GM19455 (cell line): ENCODE results near the gene PDSS2.

Experiments
- ATAC-seq: cut with Tn5 transposase; IDR thresholded peaks from one replicate; pipeline ENCODE4 v1.9.1; 2021; ENCODE audit not compliant: unreplicated experiment

PDSS2 gene

DNA sequence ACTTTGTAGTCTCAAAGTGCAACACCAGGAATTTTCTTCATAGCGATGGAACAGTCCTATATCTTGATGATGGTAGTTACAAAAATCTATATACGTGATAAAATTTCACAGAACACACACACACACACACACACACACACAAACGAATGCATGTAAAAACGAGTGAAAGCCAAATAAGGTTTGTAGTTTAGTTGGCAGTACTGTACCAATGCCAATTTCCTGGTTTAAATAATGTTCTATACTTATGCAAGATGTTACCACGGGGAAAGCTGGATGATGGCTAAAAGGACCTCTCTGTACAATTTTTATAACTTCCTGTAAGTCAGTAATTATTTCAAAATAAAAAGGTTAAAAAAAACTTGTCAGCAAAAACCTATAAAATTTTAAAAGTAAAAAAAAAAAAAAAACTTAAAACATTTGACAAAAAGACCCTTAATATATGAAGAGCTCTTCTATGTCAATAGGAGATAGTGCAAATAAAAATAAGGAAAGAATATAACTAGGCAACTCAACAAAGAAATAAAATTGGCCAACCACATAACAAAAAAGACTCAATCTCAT, 37.6 kb downstream of the PDSS2 start:
- no peak for ATAC-seq

DNA sequence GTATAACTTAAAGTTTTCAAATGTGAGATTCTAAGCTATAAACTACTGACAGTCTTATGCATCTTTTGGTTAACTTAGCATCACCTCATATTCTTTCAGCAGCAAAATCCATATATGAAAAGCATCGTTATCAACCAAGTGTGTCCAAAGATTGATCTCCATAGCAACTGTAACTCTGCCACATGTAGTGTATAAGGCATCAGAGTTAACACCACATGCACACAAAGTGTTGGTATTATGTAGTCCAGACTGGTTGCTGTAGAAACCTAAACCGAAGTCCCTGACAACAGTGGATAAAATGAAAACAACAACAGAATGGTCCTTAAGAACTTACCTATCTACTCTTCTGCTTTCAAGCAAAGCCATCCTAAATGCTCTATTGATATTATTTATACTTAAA, 39.6 kb downstream of the PDSS2 start:
- ATAC-seq: no peak

DNA sequence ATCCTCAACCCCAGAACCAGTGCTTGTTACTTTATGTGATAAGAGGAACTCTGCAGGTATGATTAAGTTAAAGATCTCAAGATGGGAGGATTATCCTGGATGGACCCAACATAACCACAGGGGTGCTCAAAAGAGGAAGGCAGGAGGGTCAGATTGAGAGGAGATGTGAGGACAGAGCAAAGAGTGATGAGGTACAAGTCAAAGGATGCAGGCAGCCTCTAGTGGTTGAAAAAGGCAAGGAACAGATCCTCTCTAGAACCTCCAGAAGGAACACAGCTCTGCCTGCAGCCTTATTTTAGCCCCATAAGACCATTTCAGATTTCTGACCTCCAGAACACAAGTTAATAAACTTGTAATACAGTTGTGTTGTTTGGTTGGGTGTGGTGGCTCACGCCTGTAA, 41.2 kb downstream of the PDSS2 start:
- no peak for ATAC-seq

DNA sequence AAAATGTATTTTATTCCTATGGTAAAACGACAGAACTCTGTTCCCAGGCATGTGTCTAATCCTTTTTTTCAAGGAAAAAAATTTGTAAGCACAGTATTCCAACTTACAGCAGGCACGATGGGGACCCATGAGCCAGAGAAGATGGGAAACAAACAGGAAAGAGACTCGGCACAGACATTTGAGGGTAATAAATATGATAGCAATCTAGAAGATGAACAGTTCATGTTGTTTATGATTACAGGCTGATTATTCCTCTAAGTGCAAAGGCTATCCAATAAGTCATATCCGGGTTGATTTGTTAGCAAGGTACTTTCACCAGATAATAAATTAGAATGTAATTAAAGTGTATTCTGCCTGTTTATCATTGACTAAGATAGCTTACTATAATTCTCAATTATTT, 43.2 kb downstream of the PDSS2 start:
- no peak for ATAC-seq

DNA sequence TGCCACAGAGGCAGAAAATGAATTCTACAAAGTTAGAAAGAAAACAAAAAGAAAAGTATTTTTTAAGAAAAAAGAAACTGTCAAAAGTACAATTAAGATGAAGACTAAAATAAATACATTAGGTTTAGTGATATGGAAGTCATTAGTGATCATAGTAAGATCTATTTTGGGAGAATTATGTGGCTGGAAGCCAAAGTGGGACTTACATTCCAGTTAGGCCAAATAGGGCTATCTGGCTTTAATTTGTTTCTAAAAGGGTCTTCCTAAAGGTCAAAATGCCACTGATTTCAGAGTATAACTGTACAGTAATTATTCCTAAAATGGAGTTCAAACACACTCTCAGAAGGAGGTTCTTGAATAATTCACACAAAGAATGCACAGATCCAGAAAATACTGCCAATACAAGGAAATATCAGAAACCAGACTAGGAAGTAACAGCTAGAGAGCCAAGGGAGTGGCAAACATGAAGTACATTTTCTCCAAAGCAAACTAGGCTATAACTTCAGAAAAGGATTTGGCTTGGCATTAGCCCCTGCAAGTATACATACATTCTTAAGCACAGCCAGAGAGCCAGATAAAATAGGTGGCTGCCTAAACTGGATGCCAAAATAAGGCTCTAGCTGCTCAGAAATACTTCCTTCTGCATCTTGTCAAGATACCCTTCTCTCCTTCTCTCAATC, 45.3 kb downstream of the PDSS2 start:
- no peak for ATAC-seq

DNA sequence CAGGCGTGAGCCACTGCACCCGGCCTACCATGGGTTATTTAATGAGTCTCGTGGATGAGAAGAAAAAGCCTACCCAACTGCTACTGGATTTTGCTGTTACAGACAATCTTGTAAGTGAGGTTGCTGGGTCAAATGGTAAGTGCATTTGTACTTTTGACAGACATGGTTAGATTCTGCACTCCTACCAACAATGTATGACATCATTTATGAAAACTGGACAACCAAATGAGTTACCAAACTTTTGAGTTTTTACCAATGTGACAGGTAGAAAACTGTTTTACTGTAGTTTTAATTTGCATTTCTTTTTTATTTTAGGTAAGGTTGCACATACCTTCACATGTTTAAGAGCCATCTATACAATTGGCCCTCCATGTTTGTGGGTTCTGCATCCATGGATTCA, 48.2 kb downstream of the PDSS2 start:
- no peak for ATAC-seq

DNA sequence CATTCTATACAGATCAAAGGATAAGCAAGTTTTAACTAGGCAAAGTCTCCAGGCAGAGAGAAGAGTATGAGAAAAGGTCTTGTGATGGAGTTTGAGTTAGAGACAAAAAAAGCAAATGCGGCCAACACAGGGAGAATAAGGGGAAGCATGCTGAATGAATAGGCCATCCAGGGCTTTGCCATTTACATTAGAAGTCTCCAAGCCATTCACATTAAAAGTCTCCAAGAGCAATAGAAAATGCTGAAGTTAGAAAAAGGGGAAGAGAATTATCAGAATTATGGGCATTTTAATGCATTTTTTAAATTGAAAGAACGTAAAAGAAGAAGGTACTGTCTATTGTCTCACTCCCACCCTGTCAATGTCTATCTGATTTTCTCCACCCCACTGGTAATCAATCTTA, 49.4 kb downstream of the PDSS2 start:
- ATAC-seq: no peak

DNA sequence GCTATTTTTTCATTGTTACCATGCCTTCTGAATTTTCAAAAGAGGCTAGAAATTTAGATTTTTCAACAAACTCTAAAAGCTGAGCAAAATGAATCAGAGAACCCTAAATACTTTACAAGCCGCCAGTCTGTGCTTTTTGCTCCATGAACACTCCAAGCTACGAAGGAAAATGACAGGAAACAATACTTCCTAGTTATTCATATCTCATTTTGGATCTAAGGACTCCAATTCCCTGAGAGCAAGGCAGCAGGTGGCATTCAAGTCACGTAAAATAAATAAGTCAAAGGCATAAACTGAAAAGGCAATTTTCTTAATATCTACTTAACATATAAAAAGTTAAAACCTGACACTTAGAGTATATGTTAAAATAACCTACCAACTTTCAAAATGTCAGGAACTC, 50.6 kb downstream of the PDSS2 start:
- no peak for ATAC-seq

DNA sequence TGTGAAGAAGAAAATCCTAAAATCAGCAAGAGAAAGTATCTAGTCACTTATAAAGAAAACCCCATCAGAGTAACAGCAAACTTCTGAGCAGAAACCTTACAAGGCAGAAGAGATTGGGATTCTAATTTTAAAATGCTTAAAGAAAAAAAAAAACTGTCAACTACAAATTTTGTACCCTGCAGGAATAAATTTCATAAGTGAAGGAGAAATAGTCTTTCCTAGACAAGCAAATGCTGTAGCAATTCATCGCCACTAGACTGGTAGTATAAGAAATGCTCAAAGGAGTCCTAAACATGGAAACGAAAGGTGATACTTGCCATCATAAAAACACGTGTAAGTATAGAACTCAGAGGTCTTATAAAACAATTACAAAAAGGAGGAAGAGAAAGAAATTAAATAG, 54.4 kb downstream of the PDSS2 start:
- no peak for ATAC-seq

DNA sequence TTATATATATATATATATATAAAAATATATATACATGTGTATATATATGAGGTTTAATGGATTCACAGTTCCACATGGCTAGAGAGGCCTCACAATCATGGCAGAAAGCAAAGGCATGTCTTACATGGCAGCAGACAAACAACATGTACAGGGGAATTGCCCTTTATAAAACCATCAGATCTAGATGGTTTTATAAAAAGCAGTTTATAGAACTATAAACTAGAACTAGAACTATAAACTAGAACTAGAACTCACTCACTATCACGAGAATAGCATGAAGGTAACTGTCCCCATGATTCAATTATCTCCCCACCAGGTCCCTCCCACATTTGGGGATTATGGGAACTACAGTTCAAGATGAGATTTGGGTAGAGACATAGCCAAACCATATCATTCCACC, 56.8 kb downstream of the PDSS2 start:
- ATAC-seq: no peak

DNA sequence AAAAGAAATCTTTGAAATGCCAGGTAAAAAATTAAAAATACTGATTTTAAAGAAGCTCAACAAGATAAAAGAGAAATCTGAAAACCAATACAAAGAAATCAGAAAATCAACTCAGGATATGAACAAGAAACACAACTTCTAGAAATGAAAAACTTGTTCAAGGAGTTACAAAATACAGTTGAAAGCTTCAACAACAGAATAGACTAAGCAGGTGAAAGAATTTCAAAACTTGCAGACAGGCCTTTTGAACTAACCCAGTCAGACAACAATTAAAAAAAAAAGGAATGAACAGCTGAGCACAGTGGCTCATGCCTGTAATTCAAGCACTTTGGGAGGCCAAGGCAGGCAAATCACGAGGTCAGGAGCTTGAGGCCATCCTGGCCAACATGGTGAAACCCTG, 57.8 kb downstream of the PDSS2 start:
- no peak for ATAC-seq

DNA sequence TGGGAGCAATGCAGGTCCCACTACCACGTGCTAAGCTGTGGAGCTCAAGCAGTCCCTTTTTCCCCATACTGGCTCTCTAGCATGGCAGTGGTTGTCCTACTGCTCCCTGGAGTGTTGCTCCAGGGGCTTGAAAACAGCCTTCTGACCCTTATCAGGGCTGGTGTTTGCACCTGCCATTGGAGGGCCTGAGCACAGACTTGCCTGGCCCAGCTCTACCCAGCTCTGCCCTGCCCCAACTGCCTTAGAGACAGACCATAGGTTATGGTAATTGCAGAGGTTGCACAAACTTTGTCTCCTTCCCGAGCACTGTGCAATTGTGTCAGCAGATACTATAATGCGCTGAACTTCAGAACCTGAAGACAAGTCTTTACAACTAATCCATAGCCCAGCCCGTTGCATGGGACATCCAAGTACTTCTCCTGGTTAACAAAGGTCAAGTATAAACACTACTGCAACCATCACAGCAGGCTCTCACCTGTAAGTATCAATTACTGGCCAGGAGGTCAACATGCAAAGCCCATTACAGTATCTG, 58.7 kb downstream of the PDSS2 start:
- no peak for ATAC-seq

DNA sequence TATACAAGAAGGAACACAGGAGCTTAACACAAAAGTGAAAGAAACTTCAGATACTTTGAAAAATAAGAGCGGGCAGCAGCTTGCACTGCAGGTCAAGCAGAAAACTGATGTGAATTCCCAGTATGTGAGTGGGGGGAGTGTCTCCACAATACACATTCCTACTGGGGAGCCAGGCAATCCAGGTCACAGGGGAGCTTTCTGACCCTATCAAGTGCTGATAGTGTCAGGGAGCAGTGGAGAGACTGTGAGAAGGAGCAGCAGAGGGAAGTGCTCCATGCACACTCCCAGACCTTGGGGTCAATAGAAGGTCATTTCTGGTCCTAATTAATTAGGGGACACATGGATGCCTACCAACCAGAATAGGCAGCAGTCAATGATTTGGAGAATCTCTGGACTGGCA, 59.4 kb downstream of the PDSS2 start:
- ATAC-seq: no peak

DNA sequence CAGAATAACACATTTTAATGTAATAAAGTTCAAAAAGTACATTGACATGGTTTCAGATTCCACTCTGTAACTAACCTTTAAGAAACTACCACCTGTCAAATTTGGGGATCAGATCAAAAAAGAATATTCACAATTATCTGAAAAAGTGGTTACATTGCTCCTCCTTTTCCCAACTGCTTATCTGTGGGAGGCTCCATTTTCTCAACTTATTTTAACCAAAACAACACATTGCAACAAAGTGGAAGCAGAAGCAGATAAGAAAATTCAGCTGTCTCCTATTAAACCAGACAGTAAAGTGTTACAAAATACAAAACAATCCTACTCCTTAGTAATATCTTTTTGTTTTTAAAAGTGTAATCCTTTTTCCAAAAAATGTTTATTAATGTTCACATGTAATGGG, 61.4 kb downstream of the PDSS2 start:
- no peak for ATAC-seq

DNA sequence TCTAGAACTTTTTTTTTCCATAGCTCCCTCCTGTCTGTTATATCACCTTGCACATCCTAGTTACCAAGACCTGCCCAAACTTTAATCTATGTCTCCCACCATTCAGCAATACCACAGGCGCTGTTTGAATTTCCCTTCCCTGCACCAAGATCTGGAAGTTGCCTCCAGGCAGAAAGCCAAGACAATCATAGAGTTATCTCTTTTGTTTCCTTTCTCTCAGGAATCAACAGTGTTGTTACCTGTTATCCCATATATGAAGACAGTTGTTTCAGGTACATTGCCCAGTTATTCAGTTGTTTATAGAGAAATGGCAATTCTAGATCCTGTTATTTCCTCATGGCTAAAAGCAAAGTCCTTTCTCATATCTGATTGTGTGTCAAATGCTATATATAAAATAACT, 63.2 kb downstream of the PDSS2 start:
- no peak for ATAC-seq

DNA sequence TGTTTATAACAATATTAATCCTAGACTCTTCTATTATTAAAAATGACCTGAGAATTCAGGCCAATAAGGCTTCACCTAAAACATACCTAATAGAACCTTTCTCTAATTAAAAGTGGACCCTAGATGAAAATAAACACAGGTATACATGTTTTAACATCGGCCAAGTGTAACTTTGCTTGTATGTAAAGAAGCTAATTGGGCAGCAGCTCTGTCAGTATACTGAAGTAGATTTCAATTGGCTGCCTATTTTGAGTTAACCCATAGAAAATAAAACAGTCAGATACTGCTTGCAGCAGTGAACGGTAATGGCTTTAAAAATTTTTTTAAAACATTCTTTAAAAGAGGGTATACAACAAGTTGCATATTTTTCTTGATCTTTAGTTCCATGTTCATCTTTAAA, 67.3 kb downstream of the PDSS2 start:
- ATAC-seq: no peak

DNA sequence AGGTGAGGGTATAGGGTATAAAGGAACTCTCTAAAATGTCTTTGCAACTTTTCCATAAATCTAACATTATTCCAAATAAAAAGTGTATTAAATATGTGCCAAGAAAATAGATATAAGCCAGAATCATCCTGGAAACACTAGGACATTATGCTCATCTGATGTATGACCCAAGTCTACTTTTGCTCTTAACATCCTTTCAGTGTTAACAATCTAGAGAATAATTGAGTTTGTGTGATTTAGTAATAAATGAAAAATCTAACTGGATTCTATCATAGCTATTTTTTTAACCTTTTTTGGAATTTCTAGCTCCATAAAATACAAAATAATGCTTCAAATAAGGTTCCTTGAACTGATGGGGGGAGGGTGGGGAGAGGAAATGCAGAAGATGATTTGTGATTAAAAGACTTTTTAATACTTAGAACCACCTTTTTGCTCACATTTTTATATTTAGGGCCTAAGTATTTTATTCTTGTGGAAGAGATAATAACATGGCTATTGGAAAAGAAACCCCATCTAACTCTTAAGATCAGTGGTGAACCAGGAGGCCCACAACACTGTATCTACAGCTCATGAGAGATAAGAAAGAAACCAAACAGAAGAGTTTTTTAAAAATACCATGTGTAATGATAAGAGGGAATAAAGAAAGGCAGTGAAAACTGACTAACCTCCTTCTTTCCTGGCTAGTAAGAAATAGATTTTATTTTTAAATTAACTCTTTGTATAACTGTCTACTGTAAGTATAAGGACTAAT, 68.5 kb downstream of the PDSS2 start:
- ATAC-seq: no peak

DNA sequence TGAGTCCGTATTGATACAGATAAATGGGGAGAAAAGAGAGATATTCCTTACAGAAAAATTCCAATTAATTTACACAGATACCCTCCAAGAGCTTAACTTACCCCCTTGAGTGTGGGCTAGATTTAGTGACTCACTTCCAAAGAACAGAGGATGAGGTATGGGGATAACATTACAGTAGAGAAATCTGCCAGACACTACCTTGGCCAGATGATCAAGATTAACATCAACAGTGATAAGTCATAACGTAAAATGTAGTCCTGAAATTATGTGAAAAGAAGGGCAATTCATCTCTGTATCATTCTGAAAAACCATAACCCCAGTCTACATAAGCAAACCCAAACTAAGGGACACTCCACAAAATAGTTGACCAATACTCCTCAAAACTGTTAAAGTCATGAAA, 69.3 kb downstream of the PDSS2 start:
- ATAC-seq: no peak

DNA sequence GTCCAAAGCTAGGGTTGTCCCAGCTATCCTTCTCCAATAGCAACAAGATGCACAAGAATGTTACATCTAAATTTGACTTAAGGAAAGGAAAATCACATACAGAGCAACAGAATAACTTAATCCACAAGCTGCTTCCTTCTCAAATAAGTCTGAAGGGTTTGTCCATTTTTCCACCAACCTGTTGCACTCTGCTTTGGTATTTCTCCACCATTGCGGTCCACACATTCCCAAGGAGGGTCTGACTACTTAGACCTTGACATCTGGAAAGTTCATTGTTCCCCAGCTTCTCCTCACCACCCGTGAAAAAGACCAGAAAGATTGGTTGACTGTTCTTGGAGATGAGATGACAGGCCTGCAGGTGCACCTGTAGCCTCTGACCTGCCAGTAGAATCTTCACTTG, 72.5 kb downstream of the PDSS2 start:
- ATAC-seq: no peak

DNA sequence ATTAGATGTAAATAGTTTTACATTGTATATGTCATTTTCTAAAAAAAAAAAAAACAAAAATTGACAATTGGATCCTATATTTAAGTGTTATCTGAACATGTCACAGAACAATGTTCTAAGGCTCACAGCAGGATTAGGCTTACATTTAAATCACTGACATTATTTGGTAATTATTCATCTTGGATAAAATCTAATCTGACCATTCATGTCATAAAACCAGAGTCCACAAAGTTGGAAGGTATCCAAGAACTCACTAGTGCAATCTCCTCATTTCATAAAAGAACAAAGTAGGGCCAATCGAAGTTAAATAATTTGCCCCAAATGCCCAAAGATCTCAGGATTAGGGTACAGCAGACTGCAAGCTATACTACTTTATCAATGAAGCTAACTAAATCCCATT, 73.0 kb downstream of the PDSS2 start:
- ATAC-seq: no peak

DNA sequence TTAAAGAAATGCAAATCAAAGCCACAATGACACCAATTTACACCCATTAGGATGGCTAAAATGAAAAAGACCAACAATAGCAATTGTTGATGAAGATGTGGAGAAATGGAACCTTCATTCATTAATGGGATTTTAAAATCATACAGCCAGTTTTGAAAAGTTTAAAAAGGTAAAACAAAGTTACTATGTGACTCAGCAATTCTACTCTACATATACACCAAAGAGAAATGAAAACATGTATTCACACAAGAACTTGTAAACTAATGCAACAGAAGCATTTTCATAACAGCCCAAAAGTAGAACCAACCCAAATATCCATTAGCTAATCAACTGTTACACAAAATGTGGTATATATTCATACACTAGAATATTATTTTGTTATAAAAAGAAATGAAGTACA, 75.7 kb downstream of the PDSS2 start:
- ATAC-seq: no peak

DNA sequence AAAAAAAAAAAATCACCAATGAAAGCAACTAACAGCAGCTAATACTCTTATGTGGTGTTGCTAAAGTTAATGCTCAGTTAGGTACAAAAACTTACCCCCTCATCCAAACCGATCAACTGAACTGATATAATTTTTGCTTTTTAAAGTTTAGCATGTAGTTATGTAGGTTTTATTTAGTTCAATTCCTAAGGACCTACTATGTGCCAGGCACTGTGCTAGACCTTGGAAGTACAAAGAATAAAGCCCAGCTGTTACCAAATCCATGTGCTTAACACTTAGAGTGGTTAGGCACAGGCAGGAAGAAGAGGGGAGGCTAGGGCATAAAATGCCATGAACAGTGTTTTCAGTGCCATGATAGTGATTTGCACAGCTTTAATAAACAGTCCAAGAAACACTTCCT, 85.1 kb downstream of the PDSS2 start:
- ATAC-seq: no peak
